HepG2 (cell line): ENCODE data around the gene STARD5. TPM values are rescaled to one million over a fixed set of nuclear protein-coding genes. Genes with fewer than 3 reads are reported as not detected.

Source experiments
- ETV6 ChIP-seq: sonication (generic); formaldehyde crosslinking; conservative IDR thresholded peaks from 2 replicates; pipeline ENCODE4 v1.4.0; 2020; ENCODE audit warnings: missing genetic modification reagents
- FLYWCH1 ChIP-seq: sonication (generic); formaldehyde crosslinking; IDR thresholded peaks from 2 replicates; pipeline ENCODE4 v1.8.1; 2023; ENCODE audit warnings: mild to moderate bottlenecking, missing genetic modification reagents
- NFAT5 ChIP-seq: sonication (generic); formaldehyde crosslinking; IDR thresholded peaks from 2 replicates; pipeline ENCODE4 v1.4.0; 2020; ENCODE audit warnings: missing genetic modification reagents
- NFYB ChIP-seq: sonication (generic); formaldehyde crosslinking; IDR thresholded peaks from 2 replicates; pipeline ENCODE4 v1.4.0; 2020; ENCODE audit warnings: missing genetic modification reagents
- NKX3-1 ChIP-seq: sonication (generic); formaldehyde crosslinking; IDR thresholded peaks from 2 replicates; pipeline ENCODE4 v1.5.0; 2020; ENCODE audit warnings: missing genetic modification reagents
- PHB2 ChIP-seq: fragments of 450-650 bp; IDR thresholded peaks from 2 replicates; pipeline ENCODE4 v1.6.1; 2018; ENCODE audit not compliant: partially characterized antibody
- SRSF4 ChIP-seq: fragments of 200-400 bp; formaldehyde crosslinking; IDR thresholded peaks from one replicate; pipeline ENCODE4 v1.6.1; 2018; ENCODE audit warnings: mild to moderate bottlenecking, low read depth, low read length, moderate library complexity; ENCODE audit not compliant: poor library complexity, severe bottlenecking
- ZNF180 ChIP-seq: sonication (generic); formaldehyde crosslinking; IDR thresholded peaks from 2 replicates; pipeline ENCODE4 v1.4.0; 2020; ENCODE audit warnings: low read depth, missing genetic modification reagents, borderline replicate concordance
- ZNF512 ChIP-seq: sonication (generic); formaldehyde crosslinking; IDR thresholded peaks from 2 replicates; pipeline ENCODE4 v1.4.0; 2020; ENCODE audit warnings: mild to moderate bottlenecking, missing genetic modification reagents
- ZNF556 ChIP-seq: sonication (generic); formaldehyde crosslinking; IDR thresholded peaks from 2 replicates; pipeline ENCODE4 v1.4.0; 2020; ENCODE audit warnings: mild to moderate bottlenecking, missing genetic modification reagents, borderline replicate concordance
- ZNF678 ChIP-seq: sonication (generic); formaldehyde crosslinking; IDR thresholded peaks from 2 replicates; pipeline ENCODE4 v1.4.0; 2020; ENCODE audit warnings: mild to moderate bottlenecking, missing genetic modification reagents
- ZNF784 ChIP-seq: sonication (generic); formaldehyde crosslinking; IDR thresholded peaks from 2 replicates; pipeline ENCODE4 v1.5.1; 2020; ENCODE audit warnings: missing genetic modification reagents, mild to moderate bottlenecking, borderline replicate concordance
- polyA plus RNA-seq, 8 experiments: library from polyadenylated mRNA; depleted of rRNA in 3 of 8; stranded (reverse) in 7 of 8; unstranded in 1 of 8; fragments of >200 nt; fragmentation: Illumina TruSeq in 4 of 8; extraction: Trizol in 4 of 8; gene quantifications; 2 replicates each; pipeline versions ENCODE4 v1.2.1 to v1.2.3, GENCODE V29; 2011 to 2016; ENCODE audit warnings: low read depth in 4 of 8, missing spikeins in 1 of 8, mixed read lengths in 1 of 8; ENCODE audit not compliant: insufficient read depth in 1 of 8
- total RNA-seq, 5 experiments: library from RNA; depleted of rRNA; stranded (reverse); fragments of >200 nt; fragmentation: Illumina TruSeq; extraction: Trizol; gene quantifications; 2 replicates each; pipeline ENCODE4 v1.2.3, GENCODE V29; 2016; ENCODE audit warnings: low read depth in 1 of 5

STARD5 gene
- total and polyA plus RNA-seq, 2 of the 13 experiments (the other 11 are each of a cell fraction or from before 2014, with no cell fraction given): 3.1 to 3.5 TPM

GRCh38 chr15:81311752-81312464 lies 12.0 kb downstream of the STARD5 start (continued):
- no peak for TF ChIP-seq FLYWCH1 (CRISPR knock-in tag)
- no peak for TF ChIP-seq ZNF180 (CRISPR knock-in tag)
- no peak for TF ChIP-seq ZNF512
- no peak for TF ChIP-seq ZNF556 (CRISPR knock-in tag)
- TF ChIP-seq SRSF4: no peak
- TF ChIP-seq NFAT5 (CRISPR knock-in tag): no peak
- no peak for TF ChIP-seq ZNF784 (CRISPR knock-in tag)
- no peak for TF ChIP-seq PHB2
- no peak for TF ChIP-seq NKX3-1 (CRISPR knock-in tag)
- no peak for TF ChIP-seq ETV6
- no peak for TF ChIP-seq NFYB (CRISPR knock-in tag)
- TF ChIP-seq ZNF678 (CRISPR knock-in tag): no peak
